T-helper 2 cell treated with Interferon-gamma antibody and Interleukin-4, amounts not matched to agents 100 ng/mL and 5 ng/mL, for 36 hours (primary cell): Measurements from ENCODE around the gene SLITRK2. TPM values are rescaled to one million over a fixed set of nuclear protein-coding genes. Genes with fewer than 3 reads are reported as not detected.

ENCODE experiments used
- intact Hi-C: fragments of 100-400 bp; cut with micrococcal nuclease; formaldehyde crosslinking; loops from one replicate; pipeline ENCODE4 v1.15.1; 2023
- total RNA-seq: library from RNA; stranded (reverse); gene quantifications from 2 replicates; pipeline ENCODE4 v1.2.3, GENCODE V29; 2022

Gene SLITRK2, protein sequence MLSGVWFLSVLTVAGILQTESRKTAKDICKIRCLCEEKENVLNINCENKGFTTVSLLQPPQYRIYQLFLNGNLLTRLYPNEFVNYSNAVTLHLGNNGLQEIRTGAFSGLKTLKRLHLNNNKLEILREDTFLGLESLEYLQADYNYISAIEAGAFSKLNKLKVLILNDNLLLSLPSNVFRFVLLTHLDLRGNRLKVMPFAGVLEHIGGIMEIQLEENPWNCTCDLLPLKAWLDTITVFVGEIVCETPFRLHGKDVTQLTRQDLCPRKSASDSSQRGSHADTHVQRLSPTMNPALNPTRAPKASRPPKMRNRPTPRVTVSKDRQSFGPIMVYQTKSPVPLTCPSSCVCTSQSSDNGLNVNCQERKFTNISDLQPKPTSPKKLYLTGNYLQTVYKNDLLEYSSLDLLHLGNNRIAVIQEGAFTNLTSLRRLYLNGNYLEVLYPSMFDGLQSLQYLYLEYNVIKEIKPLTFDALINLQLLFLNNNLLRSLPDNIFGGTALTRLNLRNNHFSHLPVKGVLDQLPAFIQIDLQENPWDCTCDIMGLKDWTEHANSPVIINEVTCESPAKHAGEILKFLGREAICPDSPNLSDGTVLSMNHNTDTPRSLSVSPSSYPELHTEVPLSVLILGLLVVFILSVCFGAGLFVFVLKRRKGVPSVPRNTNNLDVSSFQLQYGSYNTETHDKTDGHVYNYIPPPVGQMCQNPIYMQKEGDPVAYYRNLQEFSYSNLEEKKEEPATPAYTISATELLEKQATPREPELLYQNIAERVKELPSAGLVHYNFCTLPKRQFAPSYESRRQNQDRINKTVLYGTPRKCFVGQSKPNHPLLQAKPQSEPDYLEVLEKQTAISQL
- total RNA-seq, result not detected in 2 replicates

DNA sequence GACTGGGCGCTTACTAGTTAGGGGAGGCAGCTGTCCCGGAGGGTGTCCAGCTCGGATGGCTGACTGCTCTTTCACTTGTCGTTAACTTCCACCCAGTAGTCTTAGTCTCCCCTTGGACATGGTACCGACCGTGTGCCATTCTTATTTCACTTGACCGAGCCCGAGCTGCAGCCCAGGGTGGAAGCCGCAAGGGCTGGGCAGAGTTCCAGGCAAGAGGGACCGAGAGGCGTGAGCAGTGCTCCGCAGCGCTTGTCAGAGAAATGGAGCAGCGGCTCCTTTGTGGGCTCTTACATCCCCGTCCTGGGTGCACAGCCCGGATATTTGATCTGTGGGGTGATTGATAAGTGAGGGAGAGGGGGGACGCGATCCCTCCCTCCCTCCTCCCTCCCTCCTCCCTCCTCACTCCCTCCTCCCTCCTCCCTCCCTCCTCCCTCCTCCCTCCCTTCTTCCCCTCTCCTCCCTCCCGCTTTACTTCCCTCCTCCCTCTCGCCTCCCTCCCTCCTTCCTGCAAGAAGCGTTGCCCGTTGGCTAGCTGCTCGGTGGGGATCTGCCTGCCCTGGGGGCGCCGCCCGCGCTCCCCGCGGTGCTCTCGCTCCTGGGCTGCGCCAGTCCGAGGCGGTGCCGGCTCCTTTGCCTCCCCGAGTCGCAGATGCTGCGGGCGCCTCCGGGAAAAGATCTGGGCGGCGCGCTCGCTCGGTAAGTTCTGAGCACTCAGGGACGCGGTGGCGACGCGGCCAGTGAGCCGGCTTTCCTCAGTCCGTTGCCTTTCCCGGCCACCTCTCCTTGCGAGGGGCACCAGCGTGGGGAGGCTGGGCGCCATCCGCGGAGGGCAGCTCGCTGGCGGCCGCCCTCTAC lies at the start of gene SLITRK2:
TSS of gene SLITRK2 (plus strand) at position 499 of the 855 bp plus-strand sequence. CDS start 4,597 bp downstream, outside the sequence.
- intact Hi-C loops, result no loop called here

DNA sequence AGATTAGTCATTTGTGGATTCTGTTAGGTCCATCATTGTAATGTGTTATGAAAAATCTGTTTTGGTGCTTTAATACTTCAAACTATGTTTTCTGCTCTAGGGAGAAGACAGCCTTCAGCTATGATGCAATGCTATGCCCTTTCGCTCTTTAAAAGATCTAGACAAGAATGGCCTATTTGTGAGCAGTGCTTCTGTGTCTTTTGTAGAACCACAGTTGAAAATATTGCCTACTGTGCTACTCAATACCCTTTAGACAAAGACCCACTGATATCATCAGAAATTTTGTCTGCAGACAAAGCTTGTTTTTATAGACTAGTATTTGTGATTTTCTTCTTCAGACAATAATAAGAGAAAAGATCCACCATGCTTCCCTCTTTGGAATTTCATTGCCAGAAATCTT lies 44.6 kb upstream of the SLITRK2 start:
- intact Hi-C loops, result no loop called here

DNA sequence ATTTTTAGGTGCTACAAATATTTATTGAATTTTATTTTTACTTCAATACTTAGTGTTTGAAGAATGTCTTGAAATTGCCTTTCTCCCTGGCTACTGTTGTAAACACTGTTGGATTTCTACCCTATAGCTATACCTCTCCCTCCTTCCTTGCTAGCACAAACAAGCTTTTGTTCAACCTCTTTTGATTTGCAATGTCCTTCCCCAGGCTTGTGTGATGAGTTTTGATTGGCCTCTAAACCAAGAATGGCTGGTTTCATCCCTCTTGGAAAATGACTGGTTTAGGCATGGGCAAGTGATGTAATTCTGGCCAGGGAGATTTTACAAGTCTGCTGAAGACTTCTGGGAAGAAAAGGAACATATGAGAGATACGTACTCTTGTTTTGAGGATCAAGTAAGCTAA lies 25.3 kb upstream of the SLITRK2 start:
- intact Hi-C loops, result no loop called here

DNA sequence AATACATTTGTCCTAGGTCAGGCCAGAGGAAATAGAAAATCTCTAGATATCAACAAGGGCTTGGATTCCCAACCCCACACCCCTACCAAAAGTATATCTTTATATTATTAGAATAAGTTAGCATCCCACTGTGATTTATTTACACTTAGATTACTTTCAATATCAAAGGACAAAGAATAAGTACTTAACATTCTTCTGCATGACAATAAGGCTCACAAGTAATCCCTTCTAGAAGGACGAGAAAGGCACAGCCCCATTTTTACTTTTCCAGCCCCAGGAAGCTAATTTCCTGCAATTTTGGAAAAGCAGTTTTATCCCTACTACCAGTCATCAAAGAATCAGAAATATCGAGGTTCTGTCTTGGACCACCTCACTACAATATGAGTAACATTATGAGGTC lies 14.1 kb upstream of the SLITRK2 start:
- intact Hi-C loops, result no loop called here

DNA sequence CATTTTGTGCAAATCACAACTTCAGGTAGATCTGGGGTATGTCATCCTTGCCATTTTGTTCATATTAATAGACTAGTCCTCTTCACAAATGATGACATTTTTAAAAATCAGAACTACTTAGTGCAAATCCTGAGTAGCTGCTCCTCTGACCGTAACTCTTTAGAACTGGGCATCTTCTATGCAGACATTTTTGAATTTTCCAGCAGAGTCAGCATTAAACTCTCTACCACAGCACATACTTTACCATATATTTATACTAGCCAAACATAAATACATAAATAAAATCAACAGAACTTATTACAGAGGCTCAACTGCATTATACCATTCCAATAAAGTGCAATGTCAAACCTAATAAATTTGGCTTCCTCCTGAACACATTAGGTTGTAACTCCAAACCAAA lies 4.5 kb upstream of the SLITRK2 start:
- intact Hi-C loops, result no loop called here

DNA sequence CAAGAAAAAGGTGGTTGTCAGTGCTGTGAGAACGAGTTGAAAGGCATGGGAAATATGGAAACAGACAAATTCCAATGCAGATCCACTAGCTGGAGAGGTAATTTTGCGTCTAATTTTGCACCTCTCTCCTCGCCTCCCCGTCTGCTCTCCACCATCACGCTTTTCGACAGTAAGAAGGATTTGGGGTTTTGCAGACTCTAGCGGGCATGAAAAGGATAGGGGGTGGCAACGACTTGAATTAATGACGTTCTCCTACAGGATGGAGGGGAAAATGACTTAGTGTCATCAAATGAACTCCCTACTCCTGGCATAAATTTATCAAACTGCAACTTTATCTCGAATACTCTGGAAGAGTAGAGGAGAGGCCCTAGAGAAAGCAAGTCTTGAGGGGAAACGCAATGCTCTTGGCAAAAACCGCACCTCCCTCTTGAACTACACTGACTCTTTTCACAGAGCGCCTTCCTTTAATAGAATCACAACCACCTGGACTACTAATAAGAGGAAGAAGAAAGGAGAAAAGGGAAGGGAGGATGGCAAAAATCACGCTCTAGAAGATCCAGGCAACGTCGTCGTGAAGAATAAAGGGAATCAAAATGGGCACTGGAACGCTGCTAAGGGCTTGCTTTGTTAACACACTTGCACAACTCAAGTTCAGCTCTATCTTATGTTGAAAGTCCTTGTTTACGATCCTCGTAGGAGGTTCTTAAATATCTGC lies 871 bp upstream of the SLITRK2 start:
- intact Hi-C loops, result no loop called here

DNA sequence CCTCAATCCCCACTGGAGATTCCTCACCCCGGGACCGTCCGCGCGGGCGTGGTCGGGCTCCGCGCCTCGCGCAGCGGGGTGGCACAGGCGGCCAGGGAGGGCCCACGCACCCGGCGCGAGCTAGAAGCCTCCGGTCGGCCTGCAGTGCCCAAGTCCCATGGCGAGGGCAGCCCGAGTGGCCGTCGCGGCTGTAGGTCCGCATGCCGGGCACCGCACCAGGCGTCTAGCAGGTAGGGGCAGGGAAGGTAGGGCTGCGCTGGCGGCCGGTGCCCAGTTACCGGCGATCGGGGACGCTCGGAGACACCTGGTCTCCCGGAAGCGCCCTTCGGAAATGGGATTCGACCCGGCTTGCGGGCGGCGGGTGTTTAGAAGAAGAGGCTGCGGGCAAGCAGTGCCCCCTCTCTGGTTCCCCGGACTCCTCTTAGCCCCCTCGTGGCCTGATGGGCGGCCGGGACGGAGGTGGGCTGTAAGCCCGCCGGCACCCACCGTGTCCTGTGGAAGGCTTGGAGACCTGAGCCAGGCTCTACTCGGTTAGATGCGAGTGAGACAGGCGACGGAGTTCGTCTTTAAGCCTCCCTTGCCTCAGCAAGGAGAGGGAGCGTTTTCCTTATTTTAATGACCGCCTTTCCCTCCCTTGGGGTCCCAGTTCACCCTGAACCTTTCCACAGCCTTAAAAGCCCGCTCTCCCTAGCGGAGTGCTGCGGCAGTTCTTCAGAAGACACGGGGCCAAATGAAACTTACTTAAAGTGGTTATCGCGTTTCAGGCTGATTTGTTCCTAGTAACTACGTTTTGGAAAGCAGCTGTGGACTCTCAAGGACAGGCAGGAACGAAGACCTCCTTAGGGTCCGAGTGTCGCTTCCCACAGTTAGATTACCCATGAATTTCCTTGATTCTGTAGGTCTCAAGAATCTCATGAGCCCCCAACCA lies 821 bp downstream of the SLITRK2 start:
- intact Hi-C loops, result no loop called here

DNA sequence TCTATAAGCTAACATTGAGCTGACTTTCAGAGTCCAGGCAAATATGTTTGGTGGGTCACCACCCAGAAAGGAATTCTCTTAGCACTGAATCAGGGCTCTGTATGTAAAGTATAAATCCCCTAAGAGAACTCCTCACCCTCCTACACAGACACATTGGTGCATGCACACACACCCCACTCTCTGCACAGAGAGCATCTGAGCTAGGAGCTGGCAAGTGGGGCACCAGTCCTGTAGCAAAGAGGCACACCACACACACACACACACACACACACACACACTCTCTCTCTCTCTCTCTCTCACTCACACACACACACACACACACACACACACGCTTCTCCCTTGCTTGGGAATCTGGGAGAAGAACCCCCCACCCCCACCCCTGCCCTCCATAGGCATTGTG lies 3.2 kb downstream of the SLITRK2 start:
- intact Hi-C loops, result no loop called here

DNA sequence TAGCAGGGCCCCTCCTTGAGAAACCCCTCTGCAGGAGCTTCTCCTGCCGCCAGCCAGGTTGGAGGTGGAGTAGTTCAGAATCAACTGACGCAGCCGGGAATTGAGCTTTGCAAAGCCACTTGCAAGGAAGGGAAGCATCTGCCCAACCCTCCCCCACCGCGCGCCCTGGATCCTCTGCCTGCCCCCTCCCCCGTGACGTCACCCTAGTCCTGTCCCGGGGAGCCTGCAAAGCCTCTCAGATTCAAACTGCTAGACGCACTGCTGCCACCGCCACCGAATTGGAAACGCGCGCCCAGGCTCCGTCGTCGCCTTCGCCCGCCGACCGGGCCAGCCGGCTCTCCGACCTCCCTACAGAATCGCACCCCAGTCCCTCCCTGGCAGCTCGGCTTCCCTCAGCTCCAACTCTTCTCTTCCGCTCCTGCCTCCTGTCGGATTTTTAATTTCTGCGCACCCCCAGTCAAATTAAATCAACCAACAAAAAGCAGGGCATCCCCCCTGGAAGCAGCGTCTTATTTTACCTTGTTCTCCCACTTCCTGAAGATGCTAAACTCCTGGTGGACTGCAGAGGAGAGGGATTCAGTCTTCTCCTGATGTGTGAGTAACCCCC lies 3.8 kb downstream of the SLITRK2 start:
- intact Hi-C loops, result no loop called here

DNA sequence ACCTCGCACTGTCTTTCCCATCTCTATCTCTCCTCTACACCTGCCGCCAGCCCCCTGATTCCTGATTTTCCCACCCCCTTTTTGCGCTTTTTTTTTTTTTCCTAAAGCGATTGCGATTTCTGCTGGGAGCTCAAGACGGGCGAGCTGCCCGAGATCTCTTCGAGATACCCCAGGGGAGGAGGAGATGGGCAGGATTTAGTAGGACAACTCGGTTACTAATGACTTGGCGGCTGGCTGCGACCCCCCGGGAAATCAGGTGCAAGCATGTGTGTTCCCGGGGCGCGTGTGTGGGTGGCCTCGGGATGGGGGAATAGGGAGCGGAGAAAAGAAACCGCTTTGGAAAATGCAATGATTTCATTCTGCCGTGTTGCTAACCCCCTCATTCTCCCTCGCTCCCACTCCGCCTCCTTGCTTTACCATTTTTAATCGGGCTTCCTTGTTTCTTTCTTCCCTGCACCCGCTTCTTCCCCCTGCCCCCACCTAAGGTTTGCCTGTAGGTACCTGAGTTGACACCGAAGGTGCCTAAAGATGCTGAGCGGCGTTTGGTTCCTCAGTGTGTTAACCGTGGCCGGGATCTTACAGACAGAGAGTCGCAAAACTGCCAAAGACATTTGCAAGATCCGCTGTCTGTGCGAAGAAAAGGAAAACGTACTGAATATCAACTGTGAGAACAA lies 4.4 kb downstream of the SLITRK2 start:
- intact Hi-C loops, result no loop called here

DNA sequence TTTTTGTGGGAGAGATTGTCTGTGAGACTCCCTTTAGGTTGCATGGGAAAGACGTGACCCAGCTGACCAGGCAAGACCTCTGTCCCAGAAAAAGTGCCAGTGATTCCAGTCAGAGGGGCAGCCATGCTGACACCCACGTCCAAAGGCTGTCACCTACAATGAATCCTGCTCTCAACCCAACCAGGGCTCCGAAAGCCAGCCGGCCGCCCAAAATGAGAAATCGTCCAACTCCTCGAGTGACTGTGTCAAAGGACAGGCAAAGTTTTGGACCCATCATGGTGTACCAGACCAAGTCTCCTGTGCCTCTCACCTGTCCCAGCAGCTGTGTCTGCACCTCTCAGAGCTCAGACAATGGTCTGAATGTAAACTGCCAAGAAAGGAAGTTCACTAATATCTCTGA lies 5.5 kb downstream of the SLITRK2 start:
- intact Hi-C loops, result no loop called here

DNA sequence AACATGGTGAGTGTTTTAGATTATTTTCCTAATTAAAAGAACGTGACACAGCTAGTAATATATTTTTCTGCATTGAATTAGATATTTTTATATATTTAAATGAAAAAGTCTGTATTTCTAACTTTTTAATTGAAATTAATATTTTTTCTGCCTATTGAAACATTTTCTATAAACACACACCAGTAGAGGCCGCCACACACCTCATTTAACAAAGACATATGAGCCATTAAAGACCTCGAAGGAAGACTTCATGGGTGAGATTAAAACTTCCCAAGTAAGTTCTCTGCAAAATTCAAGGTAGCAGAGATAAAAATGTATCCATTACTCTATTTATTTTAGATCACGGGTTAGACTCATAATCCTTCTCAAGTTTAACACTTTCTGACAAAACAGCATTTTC lies 8.3 kb downstream of the SLITRK2 start:
- intact Hi-C loops, result no loop called here

DNA sequence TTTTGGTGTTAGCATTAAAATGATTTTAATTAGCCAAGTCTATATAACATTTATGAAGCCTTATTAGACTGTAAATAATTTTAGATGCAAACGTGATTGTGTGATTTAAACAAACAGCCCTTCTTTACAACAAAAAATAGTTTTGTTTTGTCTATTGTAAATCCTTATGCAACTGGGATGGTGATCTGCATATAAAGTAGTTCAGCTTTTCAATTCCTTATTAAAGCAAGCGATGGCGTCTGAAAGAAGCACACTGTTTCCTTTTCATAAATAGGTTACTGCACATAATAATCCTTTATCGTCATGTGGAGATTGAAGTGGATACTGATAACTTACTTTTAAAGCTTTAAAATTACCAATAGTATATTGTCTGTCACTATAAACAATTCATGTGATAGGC lies 8.8 kb downstream of the SLITRK2 start:
- intact Hi-C loops, result no loop called here

DNA sequence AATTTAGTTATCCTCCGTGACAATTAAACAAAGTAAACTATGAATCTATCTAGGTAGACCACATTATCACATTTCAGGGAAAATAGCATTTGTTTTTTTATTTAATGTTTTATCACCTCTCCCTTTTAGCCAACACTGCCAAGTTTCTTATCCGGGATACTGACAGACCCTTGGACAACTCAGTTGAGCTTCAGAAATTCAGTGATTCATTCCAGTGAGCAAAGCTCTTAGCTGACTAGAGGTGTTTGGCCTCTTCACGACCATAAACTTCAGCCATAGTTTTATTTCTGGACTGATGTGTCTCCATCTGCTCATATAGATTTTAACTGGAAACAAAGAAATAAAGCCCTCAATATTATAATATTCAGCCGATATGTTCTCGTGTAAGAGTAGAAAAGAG lies 15.2 kb downstream of the SLITRK2 start:
- intact Hi-C loops, result no loop called here

DNA sequence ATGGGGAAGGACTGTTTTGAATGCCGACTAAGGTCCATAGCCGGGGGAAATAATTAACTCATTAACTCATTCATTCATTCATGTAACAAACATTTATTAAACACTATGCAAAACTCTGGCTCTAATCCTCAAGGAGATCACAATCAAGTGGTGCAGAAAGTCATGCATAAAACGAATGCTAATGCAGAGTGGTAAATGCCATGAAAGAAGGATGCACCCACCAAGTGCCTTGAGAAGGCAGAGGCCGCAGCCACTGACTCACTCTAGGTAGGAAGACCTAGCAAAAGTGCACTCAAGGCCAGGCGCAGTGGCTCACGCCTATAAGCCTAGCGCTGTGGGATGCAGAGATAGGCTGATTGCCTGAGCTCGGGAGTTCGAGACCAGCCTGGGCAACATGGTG lies 22.9 kb downstream of the SLITRK2 start:
- intact Hi-C loops, result no loop called here

DNA sequence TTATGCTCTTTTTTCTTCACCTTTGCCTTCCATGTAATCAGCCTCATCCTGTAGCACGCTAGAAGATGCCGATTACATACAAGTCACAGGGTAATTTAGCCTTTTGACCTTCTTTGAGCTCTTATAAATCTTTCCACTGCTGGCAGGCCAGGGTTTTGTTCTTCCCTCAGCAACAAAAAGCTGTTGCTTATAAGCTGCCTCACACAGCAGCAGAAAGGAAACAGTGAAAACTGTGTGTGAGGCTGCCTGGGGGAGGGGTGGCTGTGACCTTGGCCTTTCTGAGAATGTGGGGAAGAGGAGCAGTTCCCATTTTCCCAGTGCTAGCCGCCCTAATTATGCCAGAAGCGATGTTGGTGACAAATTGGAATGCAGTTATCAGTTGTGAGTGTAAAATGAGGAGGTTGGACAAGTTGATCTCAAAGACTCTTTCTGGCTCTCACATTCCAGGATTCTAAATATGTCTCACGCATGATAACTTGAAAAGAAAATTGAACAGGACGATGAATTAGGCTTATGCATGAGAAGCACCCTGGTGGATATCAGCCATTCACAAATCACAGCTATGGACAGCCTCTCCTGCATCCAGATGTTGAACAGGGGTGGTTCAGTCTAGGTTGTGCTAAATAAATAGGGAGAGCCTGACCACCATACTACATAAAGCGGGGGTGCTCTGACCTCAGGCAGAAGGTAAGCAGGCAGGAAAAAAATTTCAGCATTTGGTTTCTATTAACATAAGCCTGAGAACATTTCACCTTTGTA lies 25.7 kb downstream of the SLITRK2 start:
- intact Hi-C loops, result no loop called here

DNA sequence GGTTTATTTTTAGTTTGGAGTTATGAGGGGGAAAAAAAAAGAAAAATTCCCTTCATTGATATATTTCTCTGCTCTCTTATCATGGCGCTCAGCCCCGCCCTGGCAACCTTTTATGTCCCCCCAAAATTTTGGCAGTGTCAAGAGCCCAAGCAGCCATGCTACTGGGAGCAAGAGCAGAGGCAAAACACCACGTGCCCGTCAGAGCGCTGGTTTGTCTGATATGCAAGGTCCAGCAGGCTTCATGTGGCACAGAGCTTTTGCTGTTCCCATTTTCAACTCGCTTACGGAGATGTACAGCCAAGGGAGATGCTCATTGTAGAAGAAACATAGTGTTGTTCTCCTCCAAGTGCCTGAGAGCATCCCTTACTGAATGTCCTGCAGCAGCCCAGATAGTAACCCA lies 27.3 kb downstream of the SLITRK2 start:
- intact Hi-C loops, result no loop called here

DNA sequence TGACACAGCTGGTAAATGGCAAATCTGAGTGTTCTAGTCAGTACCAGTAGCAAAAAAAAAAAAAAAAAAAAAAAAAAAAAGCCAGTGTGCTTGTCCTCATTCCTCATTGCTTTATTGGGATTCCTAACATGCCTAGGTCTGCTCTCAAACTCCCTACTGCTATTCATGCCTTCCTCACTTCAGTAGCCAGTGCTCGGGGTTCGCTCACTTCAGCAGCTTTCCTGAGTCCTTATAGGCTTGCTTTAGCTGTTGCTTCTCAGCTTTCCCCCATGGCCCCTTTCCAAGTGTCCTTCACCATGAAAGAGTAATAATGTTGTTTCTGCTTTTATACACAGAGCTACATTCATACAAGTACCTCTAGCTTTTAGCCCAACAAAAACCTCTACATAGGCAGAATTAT lies 30.8 kb downstream of the SLITRK2 start:
- intact Hi-C loops, result no loop called here
